Measurements from ENCODE around the gene VASH2.

DNA sequence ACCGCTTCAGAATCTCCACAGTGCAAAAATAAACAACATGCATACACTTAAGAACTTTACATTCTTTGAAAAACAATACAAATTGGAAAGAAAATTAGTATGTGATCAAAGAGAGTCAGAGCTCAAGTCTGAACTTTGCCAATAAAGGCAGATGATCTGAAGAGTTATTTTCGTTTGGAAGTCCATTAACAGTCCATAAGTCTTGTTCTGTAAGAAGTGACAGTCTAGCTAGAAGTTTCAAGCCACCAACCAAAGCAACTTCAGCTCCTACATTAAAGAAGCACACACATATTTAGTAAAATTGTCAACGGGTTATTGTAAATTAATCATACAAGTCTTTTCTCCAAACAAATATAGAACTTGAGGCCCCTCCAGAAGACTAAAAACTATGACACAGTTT is 44.6 kb downstream of the VASH2 start:
- TF ChIP-seq, protein P1, sequence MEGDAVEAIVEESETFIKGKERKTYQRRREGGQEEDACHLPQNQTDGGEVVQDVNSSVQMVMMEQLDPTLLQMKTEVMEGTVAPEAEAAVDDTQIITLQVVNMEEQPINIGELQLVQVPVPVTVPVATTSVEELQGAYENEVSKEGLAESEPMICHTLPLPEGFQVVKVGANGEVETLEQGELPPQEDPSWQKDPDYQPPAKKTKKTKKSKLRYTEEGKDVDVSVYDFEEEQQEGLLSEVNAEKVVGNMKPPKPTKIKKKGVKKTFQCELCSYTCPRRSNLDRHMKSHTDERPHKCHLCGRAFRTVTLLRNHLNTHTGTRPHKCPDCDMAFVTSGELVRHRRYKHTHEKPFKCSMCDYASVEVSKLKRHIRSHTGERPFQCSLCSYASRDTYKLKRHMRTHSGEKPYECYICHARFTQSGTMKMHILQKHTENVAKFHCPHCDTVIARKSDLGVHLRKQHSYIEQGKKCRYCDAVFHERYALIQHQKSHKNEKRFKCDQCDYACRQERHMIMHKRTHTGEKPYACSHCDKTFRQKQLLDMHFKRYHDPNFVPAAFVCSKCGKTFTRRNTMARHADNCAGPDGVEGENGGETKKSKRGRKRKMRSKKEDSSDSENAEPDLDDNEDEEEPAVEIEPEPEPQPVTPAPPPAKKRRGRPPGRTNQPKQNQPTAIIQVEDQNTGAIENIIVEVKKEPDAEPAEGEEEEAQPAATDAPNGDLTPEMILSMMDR (IDR thresholded peaks at IDR 0.05 in 8 of 11, conservative IDR thresholded peaks at IDR 0.05 in 3 of 11): no peak
- TF ChIP-seq POLR2AphosphoS5 (IDR thresholded peaks at IDR 0.05) (no peak), POLR2A (IDR thresholded peaks at IDR 0.05) (no peak)

Measured in spleen (tissue), 7 donors.